ENCODE data around the gene HS2ST1.
A peak's percentile ranks its signal among the peaks of the same experiment; 100 is the strongest.

HS2ST1 gene

GRCh38 chr1:86925742-86926141, 11.3 kb downstream of the HS2ST1 start:
- peaks cover 6% of the 10 kb centered on the region; the same call in 1 of the 2 replicates for H3K4me1 ChIP-seq (ENCODE audit: control insufficient read depth, insufficient read depth, low read length)
- peaks cover 41% of the 10 kb centered on the region for H3K9me3 ChIP-seq (ENCODE audit: control insufficient read depth, insufficient read depth, low read depth, low read length)
- H3K36me3 ChIP-seq (ENCODE audit: control insufficient read depth, insufficient read depth, low read length) = 0 out of 2 replicates have a peak, but pooled peaks cover 3% of the 10 kb centered on the region
- H3K27ac ChIP-seq (ENCODE audit: low read depth, low read length) = no peak overlapping the region
- H3K9ac ChIP-seq (ENCODE audit: low read length) = no peak overlapping the region
- H3K4me3 ChIP-seq (ENCODE audit: low read depth, low read length) = no peak overlapping the region
- H3K27me3 ChIP-seq (ENCODE audit: control insufficient read depth, insufficient read depth, low read length) = no peaks in the 10 kb centered on the region

DNA sequence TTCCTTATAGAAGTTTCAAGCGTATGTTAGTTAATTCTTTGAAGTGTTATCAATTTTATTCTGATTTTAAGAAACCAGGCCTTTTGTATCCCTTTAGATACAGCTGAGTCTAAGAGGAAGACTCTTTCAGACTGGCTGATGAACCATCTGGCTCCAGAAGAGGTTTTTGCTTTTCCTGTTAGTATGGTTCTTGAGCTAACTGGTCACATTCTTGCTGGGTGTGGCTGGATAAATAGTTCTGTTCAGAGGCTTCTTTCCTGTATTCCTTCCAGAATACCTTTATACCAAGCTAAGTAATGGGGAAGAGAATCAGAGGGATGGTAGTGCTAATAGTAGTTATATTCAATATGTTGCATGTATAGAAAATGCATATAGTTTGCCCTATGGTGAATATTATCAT, 12.4 kb downstream of the HS2ST1 start:
- Histone ChIP-seq H3K4me3 (ENCODE audit: low read depth, low read length) (no peak overlapping the region), H3K4me1 (ENCODE audit: control insufficient read depth, insufficient read depth, low read length) (peaks cover 6% of the 10 kb centered on the region; the same call in 1 of the 2 replicates), H3K36me3 (ENCODE audit: control insufficient read depth, insufficient read depth, low read length) (0 out of 2 replicates have a peak, but pooled peaks cover 3% of the 10 kb centered on the region), H3K9me3 (ENCODE audit: control insufficient read depth, insufficient read depth, low read depth, low read length) (peaks cover 32% of the 10 kb centered on the region), H3K27me3 (ENCODE audit: control insufficient read depth, insufficient read depth, low read length) (no peaks in the 10 kb centered on the region), H3K9ac (ENCODE audit: low read length) (no peak overlapping the region), H3K27ac (ENCODE audit: low read depth, low read length) (no peak overlapping the region)

DNA sequence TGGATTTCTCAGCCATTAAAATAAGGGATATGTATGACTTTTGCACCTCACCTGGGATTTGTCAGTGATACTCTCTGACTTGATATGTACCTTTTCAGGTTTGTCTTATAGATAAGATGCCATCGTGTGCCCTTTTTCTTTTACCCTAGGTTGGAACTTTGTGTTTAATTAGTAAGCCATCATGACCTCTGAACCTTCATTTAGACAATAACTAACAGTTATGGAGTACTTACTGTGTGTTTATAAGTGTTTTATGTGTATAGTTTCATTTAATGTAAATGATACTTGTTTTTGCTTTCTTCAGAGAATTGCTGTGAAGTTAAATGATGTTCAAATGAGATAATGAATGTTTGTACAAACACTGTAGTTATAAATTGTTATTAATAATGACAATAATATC, 14.4 kb downstream of the HS2ST1 start:
- Histone ChIP-seq H3K27me3 (ENCODE audit: control insufficient read depth, insufficient read depth, low read length) (no peaks in the 10 kb centered on the region), H3K9me3 (ENCODE audit: control insufficient read depth, insufficient read depth, low read depth, low read length) (peaks cover 19% of the 10 kb centered on the region), H3K4me1 (ENCODE audit: control insufficient read depth, insufficient read depth, low read length) (peaks cover 12% of the 10 kb centered on the region), H3K9ac (ENCODE audit: low read length) (no peak overlapping the region), H3K4me3 (ENCODE audit: low read depth, low read length) (no peak overlapping the region), H3K36me3 (ENCODE audit: control insufficient read depth, insufficient read depth, low read length) (0 out of 2 replicates have a peak, but pooled peaks cover 3% of the 10 kb centered on the region), H3K27ac (ENCODE audit: low read depth, low read length) (no peak overlapping the region)

DNA sequence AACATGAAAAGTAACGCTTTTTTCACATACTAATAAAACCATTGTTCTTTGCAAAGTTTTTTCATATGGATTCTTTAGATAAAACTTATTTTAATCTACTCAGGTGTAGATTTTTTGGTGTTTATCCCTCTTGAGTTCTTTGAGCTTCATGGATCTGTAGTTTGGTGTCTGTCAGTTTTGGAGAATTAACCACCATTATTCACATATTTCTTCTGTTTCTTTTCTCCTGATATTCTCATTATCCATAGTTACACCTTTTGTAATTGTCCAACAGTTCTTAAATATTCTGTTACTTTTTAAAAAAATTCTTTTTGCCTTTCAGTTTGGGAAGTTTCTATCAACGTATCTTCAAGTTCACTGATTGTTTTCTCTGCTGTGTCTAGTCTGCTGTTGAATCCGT, 18.6 kb downstream of the HS2ST1 start:
- H3K36me3 ChIP-seq (ENCODE audit: control insufficient read depth, insufficient read depth, low read length) = no peaks in the 10 kb centered on the region
- no peak overlapping the region for H3K4me3 ChIP-seq (ENCODE audit: low read depth, low read length)
- H3K9ac ChIP-seq (ENCODE audit: low read length) = no peak overlapping the region
- peaks cover 21% of the 10 kb centered on the region for H3K4me1 ChIP-seq (ENCODE audit: control insufficient read depth, insufficient read depth, low read length)
- no peaks in the 10 kb centered on the region; the same call in 1 of the 2 replicates for H3K9me3 ChIP-seq (ENCODE audit: control insufficient read depth, insufficient read depth, low read depth, low read length)
- H3K27ac ChIP-seq (ENCODE audit: low read depth, low read length) = no peak overlapping the region
- no peaks in the 10 kb centered on the region for H3K27me3 ChIP-seq (ENCODE audit: control insufficient read depth, insufficient read depth, low read length)

GRCh38 chr1:86933562-86934377, 19.3 kb downstream of the HS2ST1 start:
- no peaks in the 10 kb centered on the region; the same call in 1 of the 2 replicates for H3K9me3 ChIP-seq (ENCODE audit: control insufficient read depth, insufficient read depth, low read depth, low read length)
- peak overlapping the region; percentile 72 for H3K27ac ChIP-seq (ENCODE audit: low read depth, low read length)
- H3K4me3 ChIP-seq (ENCODE audit: low read depth, low read length) = peak overlapping the region; percentile 25
- no peaks in the 10 kb centered on the region for H3K27me3 ChIP-seq (ENCODE audit: control insufficient read depth, insufficient read depth, low read length)
- no peaks in the 10 kb centered on the region for H3K36me3 ChIP-seq (ENCODE audit: control insufficient read depth, insufficient read depth, low read length)
- no peak overlapping the region for H3K9ac ChIP-seq (ENCODE audit: low read length)
- peaks cover 28% of the 10 kb centered on the region for H3K4me1 ChIP-seq (ENCODE audit: control insufficient read depth, insufficient read depth, low read length)

- 0 out of 2 replicates have a peak overlapping the region, but pooled peaks have one; percentile 23 for H3K4me3 ChIP-seq (ENCODE audit: low read depth, low read length)
- peak overlapping the region; percentile 18; the same call in 1 of the 2 replicates for H3K27ac ChIP-seq (ENCODE audit: low read depth, low read length)
- no peaks in the 10 kb centered on the region for H3K9me3 ChIP-seq (ENCODE audit: control insufficient read depth, insufficient read depth, low read depth, low read length)
Measured at GRCh38 chr1:86938450-86938849, 24.0 kb downstream of the HS2ST1 start.

GRCh38 chr1:86938855-86939254, 24.4 kb downstream of the HS2ST1 start:
- H3K4me3 ChIP-seq (ENCODE audit: low read depth, low read length) = peak overlapping the region; percentile 23; the same call in 1 of the 2 replicates
- no peaks in the 10 kb centered on the region for H3K27me3 ChIP-seq (ENCODE audit: control insufficient read depth, insufficient read depth, low read length)
- peak overlapping the region; percentile 18 for H3K27ac ChIP-seq (ENCODE audit: low read depth, low read length)
- H3K36me3 ChIP-seq (ENCODE audit: control insufficient read depth, insufficient read depth, low read length) = no peaks in the 10 kb centered on the region
- no peaks in the 10 kb centered on the region for H3K9me3 ChIP-seq (ENCODE audit: control insufficient read depth, insufficient read depth, low read depth, low read length)
- no peak overlapping the region for H3K9ac ChIP-seq (ENCODE audit: low read length)
- peaks cover 26% of the 10 kb centered on the region for H3K4me1 ChIP-seq (ENCODE audit: control insufficient read depth, insufficient read depth, low read length)

More at GRCh38 chr1:86938450-86938849, 24.0 kb downstream of the HS2ST1 start:
- Histone ChIP-seq H3K36me3 (ENCODE audit: control insufficient read depth, insufficient read depth, low read length) (no peaks in the 10 kb centered on the region), H3K9ac (ENCODE audit: low read length) (no peak overlapping the region), H3K27me3 (ENCODE audit: control insufficient read depth, insufficient read depth, low read length) (no peaks in the 10 kb centered on the region), H3K4me1 (ENCODE audit: control insufficient read depth, insufficient read depth, low read length) (peaks cover 30% of the 10 kb centered on the region)

- Histone ChIP-seq H3K4me1 (ENCODE audit: control insufficient read depth, insufficient read depth, low read length) (peaks cover 25% of the 10 kb centered on the region; the same call in 1 of the 2 replicates), H3K36me3 (ENCODE audit: control insufficient read depth, insufficient read depth, low read length) (no peaks in the 10 kb centered on the region), H3K27ac (ENCODE audit: low read depth, low read length) (no peak overlapping the region), H3K27me3 (ENCODE audit: control insufficient read depth, insufficient read depth, low read length) (no peaks in the 10 kb centered on the region), H3K9me3 (ENCODE audit: control insufficient read depth, insufficient read depth, low read depth, low read length) (no peaks in the 10 kb centered on the region), H3K9ac (ENCODE audit: low read length) (no peak overlapping the region), H3K4me3 (ENCODE audit: low read depth, low read length) (peak overlapping the region; percentile 23; the same call in 1 of the 2 replicates)
Measured at GRCh38 chr1:86939406-86939805, 25.0 kb downstream of the HS2ST1 start.

DNA sequence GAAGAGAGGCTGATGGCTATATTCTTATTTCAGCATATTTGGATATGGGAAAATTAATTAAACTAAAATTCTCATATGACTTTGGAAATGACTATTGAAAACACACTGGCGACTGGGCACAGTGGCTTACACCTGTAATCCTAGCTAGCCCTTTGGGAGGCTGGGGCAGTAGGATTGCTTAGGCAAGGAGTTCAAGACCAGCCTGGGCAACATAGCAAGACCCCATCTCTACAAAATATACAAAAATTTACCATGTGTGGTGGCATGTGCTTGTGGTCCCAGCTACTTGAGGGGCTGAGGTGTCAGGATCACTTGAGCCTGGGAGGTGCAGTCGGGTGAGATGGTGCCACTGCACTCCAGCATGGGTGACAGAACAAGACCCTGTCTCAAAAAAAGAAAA, 26.2 kb downstream of the HS2ST1 start:
- H3K36me3 ChIP-seq (ENCODE audit: control insufficient read depth, insufficient read depth, low read length) = no peaks in the 10 kb centered on the region
- no peak overlapping the region for H3K9ac ChIP-seq (ENCODE audit: low read length)
- H3K9me3 ChIP-seq (ENCODE audit: control insufficient read depth, insufficient read depth, low read depth, low read length) = no peaks in the 10 kb centered on the region
- no peak overlapping the region for H3K4me3 ChIP-seq (ENCODE audit: low read depth, low read length)
- H3K27ac ChIP-seq (ENCODE audit: low read depth, low read length) = no peak overlapping the region
- peaks cover 22% of the 10 kb centered on the region; the same call in 1 of the 2 replicates for H3K4me1 ChIP-seq (ENCODE audit: control insufficient read depth, insufficient read depth, low read length)
- no peaks in the 10 kb centered on the region for H3K27me3 ChIP-seq (ENCODE audit: control insufficient read depth, insufficient read depth, low read length)

DNA sequence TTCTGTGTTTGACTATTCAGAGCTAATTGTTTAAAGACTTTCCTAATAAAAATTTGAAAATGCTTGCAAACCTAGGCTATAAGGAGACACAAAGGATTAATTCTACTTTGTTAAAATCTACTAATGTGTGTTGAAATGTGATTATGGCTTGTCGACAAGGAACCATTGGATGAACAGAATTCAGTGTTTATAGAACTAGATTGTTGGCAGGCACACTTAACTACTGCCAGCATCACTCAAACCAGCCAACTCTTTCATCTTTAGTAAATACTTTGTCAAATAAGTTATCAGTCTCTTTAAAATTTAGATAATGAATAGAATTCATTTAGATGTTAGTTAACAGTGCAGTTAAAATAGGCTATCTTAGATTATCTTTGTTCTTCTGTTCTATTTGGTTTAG, 27.6 kb downstream of the HS2ST1 start:
- peaks cover 22% of the 10 kb centered on the region; the same call in 1 of the 2 replicates for H3K4me1 ChIP-seq (ENCODE audit: control insufficient read depth, insufficient read depth, low read length)

DNA sequence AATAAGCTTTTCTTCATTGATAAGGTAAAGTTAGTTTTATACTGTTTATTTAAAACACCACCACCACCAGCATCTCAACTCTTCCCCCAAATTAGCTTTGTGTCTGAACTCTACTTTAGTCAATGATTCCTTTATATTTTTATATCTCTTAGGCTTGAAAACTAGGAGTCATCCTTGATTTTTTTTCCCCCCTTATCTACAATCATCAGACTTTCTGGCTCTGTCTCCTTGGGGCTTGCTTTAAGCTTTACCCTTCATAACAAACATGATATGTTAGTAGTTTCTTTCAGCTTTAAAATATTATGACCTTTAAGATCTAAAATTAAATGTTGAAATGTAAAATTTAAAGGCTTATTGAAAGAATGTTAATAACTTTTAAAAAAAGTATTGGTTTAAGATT, 28.3 kb downstream of the HS2ST1 start:
- Histone ChIP-seq H3K9me3 (ENCODE audit: control insufficient read depth, insufficient read depth, low read depth, low read length) (no peaks in the 10 kb centered on the region), H3K4me1 (ENCODE audit: control insufficient read depth, insufficient read depth, low read length) (peaks cover 21% of the 10 kb centered on the region; the same call in 1 of the 2 replicates), H3K36me3 (ENCODE audit: control insufficient read depth, insufficient read depth, low read length) (no peaks in the 10 kb centered on the region), H3K27ac (ENCODE audit: low read depth, low read length) (no peak overlapping the region), H3K9ac (ENCODE audit: low read length) (no peak overlapping the region), H3K27me3 (ENCODE audit: control insufficient read depth, insufficient read depth, low read length) (no peaks in the 10 kb centered on the region), H3K4me3 (ENCODE audit: low read depth, low read length) (no peak overlapping the region)

More for the DNA sequence above, 27.6 kb downstream of the HS2ST1 start:
- H3K36me3 ChIP-seq (ENCODE audit: control insufficient read depth, insufficient read depth, low read length) = no peaks in the 10 kb centered on the region
- no peaks in the 10 kb centered on the region for H3K27me3 ChIP-seq (ENCODE audit: control insufficient read depth, insufficient read depth, low read length)
- H3K27ac ChIP-seq (ENCODE audit: low read depth, low read length) = no peak overlapping the region
- H3K9ac ChIP-seq (ENCODE audit: low read length) = no peak overlapping the region
- no peak overlapping the region for H3K4me3 ChIP-seq (ENCODE audit: low read depth, low read length)
- H3K9me3 ChIP-seq (ENCODE audit: control insufficient read depth, insufficient read depth, low read depth, low read length) = no peaks in the 10 kb centered on the region

Data from HUES6 (cell line).